Loucy (cell line): ENCODE results near the gene GATA5.

Experiments
- CTCF ChIP-seq: fragments of 200-600 bp; sonication (generic); conservative IDR thresholded peaks from 2 replicates; pipeline ENCODE4 v1.5.1; 2014; ENCODE audit warnings: mild to moderate bottlenecking, antibody characterized with exemption, low read length
- EZH2phosphoT487 ChIP-seq: fragments of 200-600 bp; IDR thresholded peaks from 2 replicates; pipeline ENCODE4 v1.6.1; 2018; ENCODE audit warnings: antibody characterized with exemption, mild to moderate bottlenecking, moderate library complexity, borderline replicate concordance

GRCh38 chr20:62446888-62447869, 28.6 kb downstream of the GATA5 start:
- TF ChIP-seq CTCF, result no peak
- no peak for TF ChIP-seq EZH2phosphoT487
